Stimulated activated effector memory CD8-positive, alpha-beta T cell treated with anti-CD3 and anti-CD28 coated beads, Interleukin-12 subunit alpha, Interleukin-12 subunit beta, amount 100 ng/mL, for 72 hours (primary cell): ENCODE data around the gene TLL2.

Experiments used
- ATAC-seq: fragments of 150-1000 bp; cut with Tn5 transposase; 2 replicates; pipeline ENCODE4 v1.10.0; 2021
- DNase-seq, 2 donors: peaks; one replicate each; pipeline ENCODE4 v3.0.0; 2021 to 2022; ENCODE audit warnings: low spot score in 2 of 2
- H3K27ac Mint-ChIP-seq: one replicate; pipeline ENCODE4 v1.8.0; 2022; ENCODE audit warnings: mild to moderate bottlenecking, mixed read lengths
- H3K36me3 Mint-ChIP-seq: one replicate; pipeline ENCODE4 v1.8.0; 2022; ENCODE audit warnings: mild to moderate bottlenecking, mixed read lengths
- H3K4me1 Mint-ChIP-seq: one replicate; pipeline ENCODE4 v1.8.0; 2022; ENCODE audit warnings: mixed read lengths
- H3K4me3 Mint-ChIP-seq: one replicate; pipeline ENCODE4 v1.8.0; 2022; ENCODE audit warnings: mild to moderate bottlenecking, mixed read lengths
- H3K9me3 Mint-ChIP-seq: one replicate; pipeline ENCODE4 v1.8.0; 2022; ENCODE audit warnings: mixed read lengths

The TLL2 gene

DNA sequence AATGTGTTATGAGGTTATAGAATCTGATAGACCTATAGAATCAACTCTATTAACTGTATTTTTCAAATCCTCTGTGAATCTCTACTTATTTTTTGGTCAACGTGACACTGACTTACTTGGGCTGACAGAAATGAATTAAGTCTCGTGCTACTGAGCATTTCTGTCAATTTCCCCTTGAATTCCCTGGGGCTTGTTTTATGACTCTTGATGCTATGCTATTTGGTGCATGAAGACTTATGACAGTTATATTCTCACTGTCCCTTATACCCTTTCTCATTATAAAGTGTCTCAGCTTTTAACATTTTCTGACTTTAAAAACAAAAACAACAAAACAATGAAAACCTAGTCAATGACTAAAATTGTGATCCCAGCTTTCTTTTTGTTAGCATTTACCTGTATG is 86.4 kb downstream of the TLL2 start:
- DNase-seq (no peak), ATAC-seq (no peak)
- H3K4me3 Mint-ChIP-seq: no peak overlapping the region
- H3K36me3 Mint-ChIP-seq: no peaks in the 10 kb centered on the region
- H3K9me3 Mint-ChIP-seq: no peaks in the 10 kb centered on the region
- no peak overlapping the region for H3K27ac Mint-ChIP-seq
- no peaks in the 10 kb centered on the region for H3K4me1 Mint-ChIP-seq

DNA sequence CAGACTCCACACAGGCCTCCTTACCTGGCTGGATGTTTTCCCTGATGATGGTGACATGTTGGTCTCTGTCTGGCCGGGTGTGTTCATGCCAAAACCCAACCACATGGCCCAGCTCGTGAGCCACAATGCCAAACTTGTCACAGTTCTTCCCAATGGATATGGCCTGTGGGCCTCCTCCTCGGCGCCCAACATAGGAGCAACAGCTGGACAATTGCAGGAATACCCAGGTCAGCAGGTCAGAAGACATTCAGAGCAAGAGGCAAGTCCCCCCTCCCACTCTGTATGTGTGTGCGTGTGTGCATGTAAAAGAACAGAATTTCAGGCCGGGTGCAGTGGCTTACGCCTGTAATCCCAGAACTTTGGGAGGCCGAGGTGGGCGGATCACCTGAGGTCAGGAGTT is 91.2 kb downstream of the TLL2 start:
- Mint-ChIP-seq H3K36me3 (no peaks in the 10 kb centered on the region), H3K9me3 (no peaks in the 10 kb centered on the region), H3K4me1 (no peaks in the 10 kb centered on the region), H3K27ac (no peak overlapping the region), H3K4me3 (no peak overlapping the region)
- DNase-seq (peak in 1 of 2 donors; percentile 32), ATAC-seq (no peak)

DNA sequence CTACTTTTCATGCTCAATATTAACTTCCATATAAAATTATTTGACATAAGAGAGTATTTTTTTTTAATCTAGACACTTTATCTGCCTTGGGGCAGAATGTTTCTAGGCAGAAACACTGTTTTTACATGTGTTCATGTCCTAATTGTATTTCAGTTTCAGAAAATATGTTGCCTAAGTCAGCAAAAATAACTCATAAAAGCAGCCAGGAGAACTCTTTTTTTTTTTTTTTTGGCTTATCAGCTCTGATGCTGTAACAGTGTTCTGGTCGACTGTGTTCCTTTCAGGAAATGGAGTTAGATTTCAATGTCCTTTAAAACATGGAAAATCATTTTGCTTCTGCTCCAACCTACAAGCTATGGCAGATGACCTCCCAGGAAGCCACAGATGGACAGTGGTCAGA is 91.7 kb downstream of the TLL2 start:
- no peak overlapping the region for H3K27ac Mint-ChIP-seq
- H3K4me3 Mint-ChIP-seq: no peak overlapping the region
- ATAC-seq: no peak
- H3K36me3 Mint-ChIP-seq: no peaks in the 10 kb centered on the region
- DNase-seq: no peak
- H3K9me3 Mint-ChIP-seq: no peaks in the 10 kb centered on the region
- H3K4me1 Mint-ChIP-seq: no peaks in the 10 kb centered on the region

DNA sequence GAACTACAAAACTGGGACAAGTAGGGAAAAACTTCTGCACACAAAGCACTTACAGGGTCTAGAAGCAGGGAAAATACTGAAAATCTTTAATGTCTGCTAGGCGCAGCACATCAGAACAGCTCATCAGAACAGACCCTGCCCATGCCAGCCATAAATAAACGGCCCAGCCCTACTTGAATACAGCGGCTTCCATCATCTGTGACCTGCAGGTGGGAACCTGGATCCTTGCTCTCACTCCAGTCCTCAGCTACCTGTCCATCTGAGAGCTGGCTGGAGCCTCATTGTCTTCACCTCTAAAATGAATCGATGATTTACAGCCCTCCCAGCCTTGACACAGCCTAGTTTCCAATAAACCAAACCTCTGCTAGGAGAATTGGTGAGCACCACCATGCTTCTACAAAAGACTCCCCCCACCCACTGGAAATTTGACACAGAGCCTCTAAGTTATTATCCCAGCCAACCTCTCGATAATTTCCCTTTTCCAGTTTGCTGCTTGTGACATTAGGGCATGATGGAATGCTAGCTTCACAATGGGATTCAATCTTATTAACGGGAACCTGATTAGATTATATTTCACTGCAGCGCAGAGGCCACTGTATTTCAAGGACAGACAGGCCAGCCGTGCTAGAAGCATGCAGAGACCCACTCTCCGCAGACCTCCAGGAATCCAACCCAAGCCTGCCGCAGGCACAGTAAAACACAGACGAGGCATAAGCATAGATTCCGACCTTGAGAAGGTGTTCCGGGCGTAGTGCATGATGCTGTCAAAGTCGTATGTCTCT is 93.3 kb downstream of the TLL2 start:
- Mint-ChIP-seq H3K4me3 (no peak overlapping the region), H3K27ac (no peak overlapping the region), H3K9me3 (no peaks in the 10 kb centered on the region), H3K4me1 (no peaks in the 10 kb centered on the region), H3K36me3 (no peaks in the 10 kb centered on the region)
- no peak for ATAC-seq
- peak in 1 of 2 donors; percentile 28 for DNase-seq

DNA sequence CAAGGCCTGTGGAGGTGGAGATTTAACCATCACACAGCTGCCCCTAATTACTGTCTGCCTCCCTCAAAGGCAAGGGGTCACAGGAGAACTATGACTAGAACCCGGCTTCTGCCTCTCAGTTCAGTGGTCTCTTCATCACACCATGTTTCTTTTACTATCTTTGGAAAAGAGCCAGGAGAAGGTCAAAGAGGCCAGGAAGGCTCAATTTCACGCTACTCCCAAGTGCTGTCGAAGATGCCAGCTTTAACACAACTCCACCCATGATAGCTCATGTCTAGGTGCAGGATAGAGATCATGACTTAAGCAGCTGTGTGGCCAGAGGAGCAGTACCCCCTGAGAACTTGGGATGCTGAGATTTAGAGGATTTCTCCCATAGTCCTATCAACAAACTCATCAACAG is 94.4 kb downstream of the TLL2 start:
- no peak for DNase-seq
- Mint-ChIP-seq H3K9me3 (no peaks in the 10 kb centered on the region), H3K36me3 (no peaks in the 10 kb centered on the region), H3K27ac (no peak overlapping the region), H3K4me1 (no peaks in the 10 kb centered on the region), H3K4me3 (no peak overlapping the region)
- ATAC-seq: no peak

DNA sequence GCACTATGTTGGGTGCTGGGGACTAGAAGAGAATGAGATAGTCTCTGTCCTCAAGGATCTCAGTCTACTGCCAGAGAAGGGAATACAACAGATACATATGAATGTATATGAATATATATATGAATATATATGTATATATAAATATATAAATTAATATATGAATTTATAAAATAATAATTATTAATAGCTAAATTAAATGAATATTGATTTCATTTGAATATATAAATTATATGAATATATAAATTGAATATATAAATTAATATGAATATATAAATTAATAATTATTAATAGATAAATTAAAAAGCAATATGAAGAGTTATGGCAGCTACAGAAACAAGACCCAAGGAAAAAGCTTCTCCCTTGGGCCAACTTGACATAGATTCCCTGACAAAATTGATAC is 95.1 kb downstream of the TLL2 start:
- Mint-ChIP-seq H3K4me3 (no peak overlapping the region), H3K4me1 (no peaks in the 10 kb centered on the region), H3K27ac (no peak overlapping the region), H3K36me3 (no peaks in the 10 kb centered on the region), H3K9me3 (no peaks in the 10 kb centered on the region)
- DNase-seq (no peak), ATAC-seq (no peak)

DNA sequence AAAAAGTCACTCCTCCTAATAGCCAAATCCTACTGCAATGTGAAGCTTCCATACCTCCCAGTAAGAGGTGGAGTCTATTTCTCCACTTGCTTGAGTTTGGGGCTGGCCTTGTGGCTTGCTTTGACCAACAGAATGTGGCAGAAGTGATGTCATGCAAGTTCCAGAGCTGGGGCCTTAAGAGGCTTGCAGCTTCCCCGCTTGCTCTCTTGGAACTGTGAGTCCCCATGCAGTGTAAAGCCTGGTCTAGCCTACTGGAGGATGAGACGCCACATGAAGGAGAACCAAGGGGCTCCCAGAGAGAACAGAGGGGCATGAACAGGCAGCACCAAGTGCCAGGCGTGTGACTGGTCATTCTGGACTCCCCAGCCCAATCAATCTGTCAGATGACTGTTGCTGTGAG is 96.3 kb downstream of the TLL2 start:
- ATAC-seq: no peak
- no peak overlapping the region for H3K4me3 Mint-ChIP-seq
- peak in 1 of 2 donors; percentile 37 for DNase-seq

DNA sequence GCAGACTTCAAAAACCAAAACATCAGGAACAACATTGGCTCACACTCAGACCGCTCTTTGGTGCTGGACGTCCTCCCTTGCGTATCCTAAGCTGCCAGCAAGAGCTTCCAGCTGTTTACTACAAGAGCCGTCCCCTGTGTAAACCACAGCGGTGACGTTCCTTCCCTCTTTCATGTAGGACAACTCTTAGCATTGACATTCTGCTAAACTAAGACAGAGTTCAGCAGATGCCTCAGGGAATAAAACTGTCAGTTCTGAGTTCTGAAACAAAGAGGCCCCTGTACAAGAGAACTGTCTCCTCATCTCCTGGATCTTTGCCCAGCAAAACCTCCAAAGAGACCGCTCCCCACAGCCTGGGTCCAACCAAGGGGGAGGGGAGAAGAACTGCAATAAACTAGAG is 97.1 kb downstream of the TLL2 start:
- H3K4me3 Mint-ChIP-seq: no peak overlapping the region

More for the DNA sequence above, 96.3 kb downstream of the TLL2 start:
- H3K4me1 Mint-ChIP-seq: no peaks in the 10 kb centered on the region
- H3K36me3 Mint-ChIP-seq: no peaks in the 10 kb centered on the region
- no peak overlapping the region for H3K27ac Mint-ChIP-seq
- no peaks in the 10 kb centered on the region for H3K9me3 Mint-ChIP-seq

DNA sequence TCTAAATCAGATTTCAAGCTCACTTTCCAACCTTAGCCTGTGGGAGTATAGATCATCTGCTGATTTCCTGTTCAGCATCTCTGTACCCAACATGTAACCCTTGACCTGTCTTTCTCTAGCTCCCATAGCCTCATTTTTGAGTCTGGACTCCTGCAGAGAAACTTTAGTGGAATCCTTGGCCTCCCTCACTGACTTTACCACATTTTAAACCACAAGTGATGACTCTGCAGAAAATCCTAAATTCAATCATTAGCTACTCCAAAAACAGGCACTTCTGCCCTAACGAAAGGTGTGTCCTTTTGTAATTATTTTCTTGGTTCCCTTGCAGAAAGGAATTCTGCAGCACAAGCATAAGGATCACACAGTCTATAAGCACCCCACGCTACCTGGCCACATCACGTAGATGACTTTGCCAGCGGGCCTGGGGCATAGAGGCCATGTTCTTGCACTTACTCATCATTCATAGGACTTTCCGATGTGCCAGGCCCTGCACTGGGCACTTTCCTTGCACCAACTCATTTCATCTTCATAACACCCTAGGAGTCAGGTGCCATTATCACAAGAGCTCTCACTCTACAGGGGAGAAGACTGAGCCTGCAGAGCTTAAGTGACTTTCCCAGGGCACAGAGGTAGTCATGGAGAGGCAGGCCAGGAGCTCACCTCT is 97.7 kb downstream of the TLL2 start:
- H3K4me1 Mint-ChIP-seq: no peaks in the 10 kb centered on the region
- H3K9me3 Mint-ChIP-seq: no peaks in the 10 kb centered on the region
- no peak overlapping the region for H3K4me3 Mint-ChIP-seq
- no peaks in the 10 kb centered on the region for H3K36me3 Mint-ChIP-seq
- no peak overlapping the region for H3K27ac Mint-ChIP-seq
- ATAC-seq: no peak
- peak in 1 of 2 donors; percentile 33 for DNase-seq

More for the DNA sequence above, 97.1 kb downstream of the TLL2 start:
- H3K4me1 Mint-ChIP-seq: no peaks in the 10 kb centered on the region
- no peaks in the 10 kb centered on the region for H3K36me3 Mint-ChIP-seq
- ATAC-seq (no peak), DNase-seq (peak in 1 of 2 donors; percentile 29)
- no peaks in the 10 kb centered on the region for H3K9me3 Mint-ChIP-seq
- H3K27ac Mint-ChIP-seq: no peak overlapping the region

DNA sequence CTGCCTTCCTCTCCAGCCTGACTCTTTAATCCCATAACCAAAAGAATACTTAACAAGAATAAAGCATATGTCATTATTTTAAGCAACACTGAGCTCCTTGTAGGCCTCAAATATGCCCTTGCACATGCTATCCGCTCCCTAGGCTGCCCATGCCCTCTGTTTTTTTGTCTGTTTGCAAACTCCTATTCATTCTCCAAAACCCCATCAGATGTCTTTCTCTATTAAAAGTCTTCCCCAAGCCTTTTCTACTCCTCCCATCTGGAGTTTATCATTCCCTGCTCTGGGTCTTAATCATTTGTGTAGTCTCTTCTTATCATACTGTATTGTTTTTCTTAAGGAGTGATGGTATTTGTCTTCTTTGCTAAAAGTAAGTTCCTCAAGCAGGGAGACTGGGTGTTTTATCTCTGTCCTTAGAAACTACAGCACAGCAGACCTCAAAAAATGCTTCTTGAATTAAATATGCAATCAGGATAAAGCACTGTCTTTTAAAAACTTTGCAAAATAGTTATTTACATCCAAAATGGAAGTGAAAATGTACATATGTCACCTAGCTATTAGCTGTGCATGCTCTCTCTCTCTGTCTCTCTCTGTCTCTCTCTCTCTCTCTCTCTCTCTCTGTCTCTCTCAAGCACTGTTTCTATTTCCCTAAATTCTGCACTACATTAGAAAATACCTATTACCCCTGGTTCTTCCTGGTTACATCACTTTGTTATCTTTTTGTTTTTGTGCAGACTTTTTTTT is 98.4 kb downstream of the TLL2 start:
- no peak overlapping the region for H3K4me3 Mint-ChIP-seq
- no peak overlapping the region for H3K27ac Mint-ChIP-seq
- no peaks in the 10 kb centered on the region for H3K9me3 Mint-ChIP-seq
- H3K36me3 Mint-ChIP-seq: no peaks in the 10 kb centered on the region
- ATAC-seq (no peak), DNase-seq (peak in 1 of 2 donors; percentile 13)
- H3K4me1 Mint-ChIP-seq: no peaks in the 10 kb centered on the region

DNA sequence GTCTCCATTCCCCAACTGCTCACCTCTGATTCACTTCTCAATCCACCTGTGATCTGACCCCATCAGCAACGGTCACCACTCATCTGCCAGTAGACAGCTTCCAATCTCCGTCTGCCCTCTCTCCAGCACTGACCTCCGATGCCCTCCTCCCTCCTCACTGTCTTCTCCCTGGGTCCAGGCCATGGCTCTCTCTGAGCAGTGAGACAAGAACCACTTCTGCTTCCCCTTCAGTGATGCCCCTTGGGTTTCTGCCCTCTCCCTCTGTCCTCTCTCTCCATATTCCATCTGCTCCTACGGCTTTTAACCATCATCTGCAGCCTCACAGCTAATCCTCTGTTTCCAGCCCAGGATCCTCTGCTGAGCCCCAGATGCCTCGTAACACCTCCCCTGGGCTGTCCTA is 99.4 kb downstream of the TLL2 start:
- H3K36me3 Mint-ChIP-seq: no peaks in the 10 kb centered on the region
- H3K4me3 Mint-ChIP-seq: no peak overlapping the region
- H3K27ac Mint-ChIP-seq: no peak overlapping the region
- no peak for ATAC-seq
- peak in 1 of 2 donors; percentile 36 for DNase-seq
- no peaks in the 10 kb centered on the region for H3K9me3 Mint-ChIP-seq
- no peaks in the 10 kb centered on the region for H3K4me1 Mint-ChIP-seq

DNA sequence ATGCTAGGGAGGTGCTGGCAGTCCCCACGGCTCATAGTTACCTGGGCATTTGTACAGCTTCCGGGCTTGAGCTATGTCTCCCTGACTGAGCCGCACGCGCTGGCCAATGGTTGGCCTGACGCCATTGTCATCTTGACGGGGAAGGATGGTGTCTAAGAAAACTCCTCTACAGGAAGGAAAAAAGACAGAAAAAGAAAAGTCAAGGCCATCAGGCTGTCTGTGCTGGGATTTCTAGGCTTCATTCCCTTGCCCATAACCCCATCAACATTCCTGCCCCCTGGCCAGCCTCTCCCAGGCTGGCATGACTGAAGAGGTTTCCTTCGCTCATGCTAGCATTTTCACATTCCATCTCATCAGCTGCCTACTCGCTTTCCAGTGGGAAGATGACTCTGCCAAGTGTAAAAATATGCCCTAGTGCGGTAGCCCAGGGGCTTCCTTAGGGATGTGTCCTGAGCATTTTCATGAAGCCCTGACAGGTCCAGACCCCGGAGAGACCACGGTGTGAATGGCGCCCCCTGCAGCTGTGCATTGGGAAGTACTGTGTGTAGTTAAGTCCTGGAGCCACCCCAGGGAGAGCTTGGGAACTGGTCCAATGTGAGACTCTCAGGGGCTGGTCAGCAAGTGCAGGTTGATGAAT is 100.5 kb downstream of the TLL2 start:
- H3K4me3 Mint-ChIP-seq: no peak overlapping the region
- no peaks in the 10 kb centered on the region for H3K4me1 Mint-ChIP-seq
- ATAC-seq (no peak), DNase-seq (peak in 1 of 2 donors; percentile 35)
- H3K36me3 Mint-ChIP-seq: no peaks in the 10 kb centered on the region
- no peak overlapping the region for H3K27ac Mint-ChIP-seq
- no peaks in the 10 kb centered on the region for H3K9me3 Mint-ChIP-seq

DNA sequence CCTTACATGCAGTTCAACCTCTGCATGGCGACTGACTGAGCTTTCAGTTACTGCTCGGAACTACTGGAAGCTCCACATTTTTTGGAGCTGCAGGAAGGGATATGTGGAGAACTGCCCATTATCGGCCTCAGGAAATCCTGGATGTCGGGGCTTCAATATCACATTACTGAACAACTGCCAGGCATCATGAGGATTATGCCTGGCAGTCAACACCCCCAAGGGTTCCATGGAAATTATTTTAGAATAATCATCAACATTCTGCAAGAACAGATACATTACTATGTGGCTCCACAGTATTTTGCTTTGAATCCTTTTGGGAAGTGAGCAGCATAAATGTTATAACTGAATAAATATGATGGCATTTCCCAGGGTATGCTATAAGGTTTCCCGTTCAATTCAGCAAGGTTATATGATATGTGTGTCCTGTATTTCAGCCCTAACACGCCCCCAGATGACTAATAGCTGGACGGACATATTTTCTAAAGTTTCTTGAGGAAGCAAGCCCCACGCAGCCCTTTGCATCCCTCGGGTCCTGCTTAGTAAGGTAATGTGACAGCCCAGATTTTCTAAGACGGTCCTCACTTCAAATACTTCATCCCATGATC is 101.9 kb downstream of the TLL2 start:
- Mint-ChIP-seq H3K4me1 (no peaks in the 10 kb centered on the region), H3K27ac (no peak overlapping the region), H3K36me3 (no peaks in the 10 kb centered on the region), H3K4me3 (no peak overlapping the region), H3K9me3 (no peaks in the 10 kb centered on the region)
- DNase-seq (no peak), ATAC-seq (no peak)

DNA sequence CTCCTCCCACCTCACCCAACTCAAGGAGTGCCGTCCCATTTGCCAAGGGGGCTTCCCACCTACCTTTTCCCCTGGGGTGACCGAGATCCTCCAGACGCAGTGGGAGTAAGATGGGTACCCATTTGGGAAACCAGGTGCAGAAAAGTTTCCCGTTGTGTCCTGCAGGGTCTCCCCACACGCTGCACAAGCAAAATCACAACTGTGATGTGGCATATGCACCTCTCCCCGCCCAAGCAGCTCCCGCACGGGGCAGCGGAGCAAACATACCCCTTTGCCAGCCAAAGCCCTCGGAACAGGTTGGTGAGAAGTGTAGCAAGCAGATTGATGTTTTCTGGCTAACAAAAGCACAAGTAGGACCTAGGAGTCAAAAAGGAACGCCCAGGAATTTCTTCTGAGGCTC is 103.4 kb downstream of the TLL2 start:
- H3K36me3 Mint-ChIP-seq: no peaks in the 10 kb centered on the region
- no peak overlapping the region for H3K4me3 Mint-ChIP-seq
- no peak overlapping the region for H3K27ac Mint-ChIP-seq
- ATAC-seq (no peak), DNase-seq (no peak)
- H3K4me1 Mint-ChIP-seq: no peaks in the 10 kb centered on the region
- no peaks in the 10 kb centered on the region for H3K9me3 Mint-ChIP-seq

DNA sequence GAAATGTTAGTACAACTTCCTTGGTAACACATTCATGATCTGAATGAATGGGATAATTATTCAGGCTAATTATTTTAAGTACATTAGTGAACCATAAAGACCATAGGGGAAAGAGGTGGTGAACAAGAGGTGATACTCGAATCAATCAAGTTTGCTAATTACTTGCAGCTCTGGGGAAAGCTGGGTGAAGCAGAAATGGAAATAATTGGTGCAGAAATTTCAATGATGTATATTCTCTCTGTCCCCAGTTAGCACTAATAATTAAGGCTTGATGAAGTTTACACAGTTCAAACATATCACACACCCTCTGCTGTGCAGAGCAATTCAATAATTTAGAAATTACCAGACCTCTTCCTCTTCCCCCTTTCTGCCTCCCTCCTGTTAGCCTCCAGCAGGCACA is 105.5 kb downstream of the TLL2 start:
- ATAC-seq (no peak), DNase-seq (no peak)

More for the DNA sequence above, 105.5 kb downstream of the TLL2 start:
- Mint-ChIP-seq H3K9me3 (no peaks in the 10 kb centered on the region), H3K4me3 (no peak overlapping the region), H3K4me1 (no peaks in the 10 kb centered on the region), H3K27ac (no peak overlapping the region), H3K36me3 (no peaks in the 10 kb centered on the region)
